Heart right ventricle (tissue), 16 donors: ENCODE data around the gene OCIAD1. TPM values are rescaled to one million over a fixed set of nuclear protein-coding genes. Genes with fewer than 3 reads are reported as not detected.
"Not testable (repeated sequence)": the region's sequence is repeated elsewhere in the genome, so short reads cannot be mapped to it uniquely, and the experiment has no call there.

Source experiments
- ATAC-seq, 8 donors: fragments of 200-7000 bp; cut with Tn5 transposase; one replicate each; pipeline ENCODE4 v1.9.1; 2020; ENCODE audit warnings: mild to moderate bottlenecking in 8 of 8, moderate library complexity in 8 of 8, moderate number of reproducible peaks in 1 of 8
- DNase-seq, 2 donors: peaks; one replicate each; pipeline ENCODE4 v3.0.0-alpha.2; 2020
- H3K27ac ChIP-seq, 10 donors: fragments of 200-600 bp; sonication (generic) in 2 of 10; one replicate each; pipeline versions ENCODE4 v1.5.0 to v1.8.0; 2020 to 2022; ENCODE audit warnings: mild to moderate bottlenecking in 3 of 10
- H3K27me3 ChIP-seq, 7 donors: fragments of 200-600 bp; one replicate each; pipeline ENCODE4 v1.8.0; 2021 to 2022; ENCODE audit warnings: mild to moderate bottlenecking in 2 of 7
- H3K36me3 ChIP-seq, 9 donors: fragments of 200-600 bp; sonication (generic) in 1 of 9; one replicate each; pipeline versions ENCODE4 v1.5.0 to v1.8.0; 2020 to 2022; ENCODE audit warnings: mild to moderate bottlenecking in 2 of 9
- H3K4me1 ChIP-seq, 9 donors: fragments of 200-600 bp; sonication (generic) in 1 of 9; one replicate each; pipeline versions ENCODE4 v1.5.0 to v1.8.0; 2020 to 2022; ENCODE audit warnings: mild to moderate bottlenecking in 4 of 9
- H3K4me3 ChIP-seq, 10 donors: fragments of 200-600 bp; sonication (generic) in 2 of 10; one replicate each; pipeline versions ENCODE4 v1.5.0 to v1.8.0; 2020 to 2022; ENCODE audit warnings: mild to moderate bottlenecking in 7 of 10, moderate library complexity in 2 of 10
- H3K9me3 ChIP-seq, 11 donors: fragments of 200-600 bp in 10 of 11; sonication (generic) in 2 of 11; one replicate each; pipeline versions ENCODE4 v1.5.0 to v1.8.0; 2013 to 2022; ENCODE audit warnings: mild to moderate bottlenecking in 2 of 11, control low read depth in 1 of 11, moderate library complexity in 1 of 11
- WGBS, 2 donors: extraction: QIAGEN DNeasy Blood & Tissue Kit; methylation state at CpG; one replicate each; pipeline ENCODE4 v1.1.7; 2013; ENCODE audit warnings: inconsistent platforms in 1 of 2; 5-methylcytosine and 5-hydroxymethylcytosine counted together
- intact Hi-C, 10 donors: fragments of 100-400 bp; cut with DNase I; formaldehyde crosslinking; loops; one replicate each; pipeline versions ENCODE4 v1.11.1 to v1.14.2; 2022
- polyA plus RNA-seq, 2 donors: library from polyadenylated mRNA; stranded (reverse); fragments of 200-250 nt; gene quantifications; one replicate each; pipeline ENCODE4 v1.2.3, GENCODE V29; 2013
- total RNA-seq, 10 donors: library from RNA; stranded (reverse); fragmentation: NEBNext Ultra II Directional in 3 of 10; extraction: Animal tissue kit (Norgen Biotek cat#: 25700) in 3 of 10; gene quantifications; one replicate each; pipeline versions ENCODE4 v1.2.1 to v1.2.4, GENCODE V29; 2021 to 2023
- TF ChIP-seq, protein P1 (sequence below), 9 donors: fragments of 200-600 bp; sonication (generic) in 2 of 9; IDR thresholded peaks; one replicate each; pipeline versions ENCODE4 v1.5.0 to v1.8.0; 2021 to 2022; ENCODE audit warnings: antibody characterized with exemption in 9 of 9, mild to moderate bottlenecking in 5 of 9, moderate library complexity in 1 of 9
- donor health status: Arrhythmogenic right ventricular cardiomyopathy.
- donor health status: ischemic (EF 13 %, LVEDD 7.1; RV severe dilation, severe dysfunction).
- donor health status: healthy with polysubstance abuse.
- donor health status: DM: no; HTN: yes; CAD: no.
- donor health status: DM: no; HTN: no; CAD: no.
- donor health status: ischemic (EF 25% LVEDD 6.9; RV normal size, moderate dysfunction).
- donor health status: ischemic (EF 25% LVEDD 5.7; RV mildly dilated, moderate dysfunction).
- donor health status: healthy.
- donor health status: DM: yes; HTN: yes; CAD: no.
- donor health status: Ischemic cardiomyopathy.
- donor health status: ischemic (EF 35%, LVEDD 5.7; RV mildly dilated, moderate dysfunction).
- donor health status: nonischemic (EF 11% LVEDD 7.7; RV severe dilation, severe dysfunction).
- donor health status: DM: yes; HTN: yes; CAD: no.
- donor health status: PGD.
- donor health status: ischemic (EF 29% LVEDD 5.4; RV normal size, mild dysfunction).
- donor health status: nonischemic (EF 23%, LVEDD 6.1; RV moderate dilation, normal function).

Gene OCIAD1
- total and polyA plus RNA-seq, 12 donors, result 106 to 183 (median 156) TPM

DNA sequence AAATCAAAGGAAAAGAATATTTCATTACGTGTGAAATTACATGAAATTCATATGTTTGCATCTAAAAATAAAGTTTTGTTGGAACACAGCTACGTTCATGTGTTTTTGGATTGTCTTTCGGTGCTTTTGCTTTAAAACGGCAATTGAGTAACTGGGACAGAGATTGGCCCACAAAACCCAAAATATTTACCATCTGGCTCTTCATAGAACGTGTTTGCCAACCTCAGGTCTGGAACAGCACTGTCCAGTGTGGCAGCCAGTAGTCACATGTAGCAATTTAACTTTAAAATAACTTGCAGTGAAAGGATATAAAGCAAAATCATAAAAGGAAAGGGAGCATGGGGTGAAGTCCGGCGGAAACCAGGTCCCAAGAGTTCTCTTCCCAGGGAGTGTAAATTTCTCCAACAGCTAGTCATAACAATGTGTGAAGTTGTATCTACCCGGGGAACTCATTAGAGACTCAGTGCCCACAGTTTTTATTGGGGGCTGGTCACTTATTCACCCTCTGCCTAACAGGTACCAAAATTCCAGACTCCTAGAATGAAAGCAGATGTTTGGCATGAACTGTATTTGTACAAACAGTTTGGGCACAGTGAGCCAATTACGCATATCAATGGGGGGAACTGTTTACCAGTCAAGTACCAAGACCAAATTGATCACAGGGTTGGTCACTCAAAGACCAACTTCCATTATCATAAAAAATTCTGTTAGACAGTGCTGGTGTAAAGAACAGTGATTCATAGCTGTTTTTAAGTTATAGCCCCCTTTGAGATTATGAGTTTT, 10.3 kb downstream of the OCIAD1 start:
- Histone ChIP-seq H3K27me3 (no peaks in the 10 kb centered on the region), H3K9me3 (no peaks in the 10 kb centered on the region), H3K36me3 (peaks cover 0 to 100% (median 9%) of the 10 kb centered on the region in 9 donors), H3K4me3 (no peak overlapping the region), H3K4me1 (peaks cover 0 to 28% (median 3%) of the 10 kb centered on the region in 9 donors), H3K27ac (no peak overlapping the region)
- intact Hi-C loops, result no loop called here
- WGBS, 2 donors, result 82 to 87% methylated on average over 9 of the region's 9 CpGs
- no peak for DNase-seq
- ATAC-seq, result no peak
- TF ChIP-seq, protein P1, sequence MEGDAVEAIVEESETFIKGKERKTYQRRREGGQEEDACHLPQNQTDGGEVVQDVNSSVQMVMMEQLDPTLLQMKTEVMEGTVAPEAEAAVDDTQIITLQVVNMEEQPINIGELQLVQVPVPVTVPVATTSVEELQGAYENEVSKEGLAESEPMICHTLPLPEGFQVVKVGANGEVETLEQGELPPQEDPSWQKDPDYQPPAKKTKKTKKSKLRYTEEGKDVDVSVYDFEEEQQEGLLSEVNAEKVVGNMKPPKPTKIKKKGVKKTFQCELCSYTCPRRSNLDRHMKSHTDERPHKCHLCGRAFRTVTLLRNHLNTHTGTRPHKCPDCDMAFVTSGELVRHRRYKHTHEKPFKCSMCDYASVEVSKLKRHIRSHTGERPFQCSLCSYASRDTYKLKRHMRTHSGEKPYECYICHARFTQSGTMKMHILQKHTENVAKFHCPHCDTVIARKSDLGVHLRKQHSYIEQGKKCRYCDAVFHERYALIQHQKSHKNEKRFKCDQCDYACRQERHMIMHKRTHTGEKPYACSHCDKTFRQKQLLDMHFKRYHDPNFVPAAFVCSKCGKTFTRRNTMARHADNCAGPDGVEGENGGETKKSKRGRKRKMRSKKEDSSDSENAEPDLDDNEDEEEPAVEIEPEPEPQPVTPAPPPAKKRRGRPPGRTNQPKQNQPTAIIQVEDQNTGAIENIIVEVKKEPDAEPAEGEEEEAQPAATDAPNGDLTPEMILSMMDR (IDR thresholded peaks at IDR 0.05), result no peak

DNA sequence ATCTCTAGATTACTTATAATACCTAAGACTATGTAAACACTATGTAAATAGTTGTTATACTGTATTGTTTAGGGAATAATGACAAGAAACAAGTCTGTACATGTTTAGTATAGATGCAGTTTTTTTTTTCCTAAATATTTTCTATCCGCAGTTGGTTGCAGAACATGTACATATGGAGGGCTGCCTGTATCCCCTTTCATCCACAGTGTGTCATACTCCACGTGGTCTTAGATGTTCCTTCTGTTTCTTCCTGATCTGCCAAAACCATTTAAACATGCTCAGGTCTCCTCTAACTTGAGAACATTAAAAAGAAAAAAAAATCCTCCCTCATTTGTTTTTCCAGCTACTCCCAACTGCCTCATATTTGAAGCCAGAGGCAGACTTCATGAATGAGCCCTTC, 14.0 kb downstream of the OCIAD1 start:
- H3K27ac ChIP-seq, result no peak overlapping the region
- no peaks in the 10 kb centered on the region for H3K27me3 ChIP-seq
- 75 to 76% methylated on average over 2 of the region's 2 CpGs for WGBS, 2 donors
- DNase-seq, result no peak
- H3K9me3 ChIP-seq, result peaks cover 0 to 5% (median 0%) of the 10 kb centered on the region in 11 donors
- intact Hi-C loops, result no loop called here
- peaks cover 0 to 99% (median 11%) of the 10 kb centered on the region in 9 donors for H3K36me3 ChIP-seq
- no peak overlapping the region for H3K4me3 ChIP-seq
- peaks cover 0 to 12% (median 0%) of the 10 kb centered on the region in 9 donors for H3K4me1 ChIP-seq
- TF ChIP-seq, protein P1 (IDR thresholded peaks at IDR 0.05), result no peak
- ATAC-seq, result no peak

DNA sequence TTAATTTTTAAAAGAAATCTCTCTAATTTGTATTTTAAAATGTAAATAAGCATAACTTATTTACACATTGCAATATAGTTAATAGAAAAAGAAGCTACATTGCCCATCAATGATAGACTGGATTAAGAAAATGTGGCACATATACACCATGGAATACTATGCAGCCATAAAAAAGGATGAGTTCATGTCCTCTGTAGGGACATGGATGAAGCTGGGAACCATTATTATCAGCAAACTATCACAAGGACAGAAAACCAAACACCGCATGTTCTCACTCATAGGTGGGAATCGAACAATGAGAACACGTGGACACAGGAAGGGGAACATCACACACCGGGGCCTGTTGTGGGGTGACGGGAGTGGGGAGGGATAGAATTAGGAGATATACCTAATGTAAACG, 17.9 kb downstream of the OCIAD1 start:
- H3K4me1 ChIP-seq, intact Hi-C loops, H3K4me3 ChIP-seq, DNase-seq, H3K9me3 ChIP-seq, H3K27me3 ChIP-seq, ATAC-seq, H3K27ac ChIP-seq: not testable (repeated sequence)
- WGBS, 2 donors, result 98 to 99% methylated on average over 6 of the region's 6 CpGs
- peaks cover 0 to 100% (median 20%) of the 10 kb centered on the region in 9 donors for H3K36me3 ChIP-seq

DNA sequence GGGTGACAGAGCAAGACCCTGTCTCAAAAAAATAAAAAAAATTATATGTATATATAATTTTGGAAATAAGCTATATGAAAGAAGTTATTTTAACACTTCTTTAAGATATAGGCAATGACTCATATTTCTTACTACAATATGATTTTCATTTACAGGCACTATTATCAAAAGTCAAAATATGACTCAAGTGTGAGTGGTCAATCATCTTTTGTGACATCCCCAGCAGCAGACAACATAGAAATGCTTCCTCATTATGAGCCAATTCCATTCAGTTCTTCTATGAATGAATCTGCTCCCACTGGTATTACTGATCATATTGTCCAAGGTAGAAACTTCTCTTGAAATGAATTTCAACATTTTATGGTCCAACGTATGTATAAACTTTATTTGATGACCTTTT, 20.8 kb downstream of the OCIAD1 start:
- H3K4me1 ChIP-seq, result no peaks in the 10 kb centered on the region
- H3K36me3 ChIP-seq, result peaks cover 0 to 99% (median 28%) of the 10 kb centered on the region in 9 donors
- no peak for ATAC-seq

More for the DNA sequence above, 20.8 kb downstream of the OCIAD1 start:
- H3K27me3 ChIP-seq, result no peaks in the 10 kb centered on the region
- H3K4me3 ChIP-seq, result no peak overlapping the region
- intact Hi-C loops, result loop anchor here in 1 of 10 donors (10.0 kb wide), 1 partner anchor 277 kb away; no protein-coding TSS in a partner anchor
- no peak for DNase-seq
- TF ChIP-seq, protein P1 (IDR thresholded peaks at IDR 0.05), result no peak
- H3K9me3 ChIP-seq, result peaks cover 0 to 5% (median 0%) of the 10 kb centered on the region in 11 donors
- H3K27ac ChIP-seq, result no peak overlapping the region
- 87 to 90% methylated on average over 1 of the region's 1 CpG for WGBS, 2 donors
